ENCODE measurements around the gene MYBBP1A. TPM values are rescaled to one million over a fixed set of nuclear protein-coding genes. Genes with fewer than 3 reads are reported as not detected.

The MYBBP1A gene
- total RNA-seq, 1 experiment from 2014 or later, result 155 TPM

DNA sequence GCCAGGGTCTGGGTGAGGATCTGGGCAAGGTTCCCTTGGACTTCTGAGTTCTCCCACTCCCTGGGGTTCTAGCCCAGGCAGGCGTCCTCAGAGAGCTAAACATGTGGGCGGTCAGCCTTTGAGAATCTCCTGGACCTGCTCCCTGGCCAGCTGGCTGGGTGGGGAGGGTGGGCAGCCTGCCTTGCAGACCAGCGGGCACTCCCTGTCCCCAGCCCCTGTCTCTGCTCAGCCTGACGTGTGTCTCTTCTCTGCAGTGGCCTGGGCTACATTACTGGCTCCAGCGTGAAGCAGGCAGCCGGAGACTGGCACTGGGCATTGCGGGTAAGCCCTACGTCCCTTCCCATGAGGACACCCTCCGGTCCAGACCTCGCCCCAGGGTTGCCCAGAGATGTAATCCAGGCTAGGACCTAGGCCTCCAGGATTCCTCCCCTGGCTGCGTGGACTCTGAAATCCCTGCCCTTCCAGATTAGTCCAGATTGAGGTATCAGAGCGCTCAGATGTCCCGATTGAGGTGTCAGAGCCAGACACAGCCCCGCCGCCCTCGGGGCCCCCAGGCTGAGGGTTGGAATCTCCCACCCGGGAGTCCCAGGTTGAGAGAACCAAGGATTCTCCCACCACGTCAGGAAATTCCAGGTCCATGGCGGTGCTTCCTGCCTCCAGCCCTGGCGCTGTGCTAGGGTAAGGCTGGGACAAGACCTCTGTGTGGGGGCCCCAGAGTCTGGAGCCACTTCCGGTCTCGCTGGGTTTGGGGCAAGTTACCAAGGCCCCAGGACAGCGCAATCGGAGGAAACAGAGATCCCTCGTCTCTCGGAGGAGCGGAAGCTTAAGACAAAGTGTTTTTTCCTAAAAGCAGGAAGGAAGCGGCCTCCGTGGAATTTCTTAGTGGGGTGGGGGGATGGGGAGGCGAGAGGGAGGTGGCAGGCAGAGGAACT is 24.1 kb downstream of the MYBBP1A start:
- DNase-seq, result no peak
- Histone ChIP-seq H3K9me3 (ENCODE audit: low read length) (no peaks in the 10 kb centered on the region), H3K36me3 (ENCODE audit: low read depth, low read length) (no peaks in the 10 kb centered on the region), H3K4me1 (ENCODE audit: insufficient read depth, low read length) (peaks cover 8% of the 10 kb centered on the region; the same call in 1 of the 2 replicates), H3K79me2 (ENCODE audit: low read length) (no peaks in the 10 kb centered on the region), H3K4me3 (ENCODE audit: low read length) (no peak overlapping the region), H3K4me2 (ENCODE audit: low read length) (no peak overlapping the region), H3K9ac (ENCODE audit: low read length) (no peak overlapping the region), H3K27me3 (ENCODE audit: low read length) (no peaks in the 10 kb centered on the region), H4K20me1 (ENCODE audit: low read length) (no peaks in the 10 kb centered on the region), H2AFZ (ENCODE audit: low read length) (no peak overlapping the region), H3K9me2 (replicated peaks; ENCODE audit: low read length) (no peaks in the 10 kb centered on the region), H3F3A (ENCODE audit: low read length, unreplicated experiment) (no peaks in the 10 kb centered on the region), H3K27ac (ENCODE audit: low read length) (no peak overlapping the region)
- no TSS peak for BruUV-seq (replicated peaks)
- ATAC-seq, result no peak
- intact Hi-C loops (cut with micrococcal nuclease), result loop anchor here (10.0 kb wide), 1 partner anchor 106 kb away; no protein-coding TSS in a partner anchor
- ChIA-PET CTCF (no interaction called here), POLR2A (ENCODE audit: unreplicated experiment) (no interaction called here)
- TF ChIP-seq EZH2phosphoT487 (IDR thresholded peaks at IDR 0.05; ENCODE audit: borderline replicate concordance, low read length) (no peak), EZH2 (IDR thresholded peaks at IDR 0.05; ENCODE audit: low read length, unreplicated experiment) (no peak)
- TF ChIP-seq, protein P1, sequence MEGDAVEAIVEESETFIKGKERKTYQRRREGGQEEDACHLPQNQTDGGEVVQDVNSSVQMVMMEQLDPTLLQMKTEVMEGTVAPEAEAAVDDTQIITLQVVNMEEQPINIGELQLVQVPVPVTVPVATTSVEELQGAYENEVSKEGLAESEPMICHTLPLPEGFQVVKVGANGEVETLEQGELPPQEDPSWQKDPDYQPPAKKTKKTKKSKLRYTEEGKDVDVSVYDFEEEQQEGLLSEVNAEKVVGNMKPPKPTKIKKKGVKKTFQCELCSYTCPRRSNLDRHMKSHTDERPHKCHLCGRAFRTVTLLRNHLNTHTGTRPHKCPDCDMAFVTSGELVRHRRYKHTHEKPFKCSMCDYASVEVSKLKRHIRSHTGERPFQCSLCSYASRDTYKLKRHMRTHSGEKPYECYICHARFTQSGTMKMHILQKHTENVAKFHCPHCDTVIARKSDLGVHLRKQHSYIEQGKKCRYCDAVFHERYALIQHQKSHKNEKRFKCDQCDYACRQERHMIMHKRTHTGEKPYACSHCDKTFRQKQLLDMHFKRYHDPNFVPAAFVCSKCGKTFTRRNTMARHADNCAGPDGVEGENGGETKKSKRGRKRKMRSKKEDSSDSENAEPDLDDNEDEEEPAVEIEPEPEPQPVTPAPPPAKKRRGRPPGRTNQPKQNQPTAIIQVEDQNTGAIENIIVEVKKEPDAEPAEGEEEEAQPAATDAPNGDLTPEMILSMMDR (conservative IDR thresholded peaks at IDR 0.05; ENCODE audit: low read depth, low read length), result no peak

DNA sequence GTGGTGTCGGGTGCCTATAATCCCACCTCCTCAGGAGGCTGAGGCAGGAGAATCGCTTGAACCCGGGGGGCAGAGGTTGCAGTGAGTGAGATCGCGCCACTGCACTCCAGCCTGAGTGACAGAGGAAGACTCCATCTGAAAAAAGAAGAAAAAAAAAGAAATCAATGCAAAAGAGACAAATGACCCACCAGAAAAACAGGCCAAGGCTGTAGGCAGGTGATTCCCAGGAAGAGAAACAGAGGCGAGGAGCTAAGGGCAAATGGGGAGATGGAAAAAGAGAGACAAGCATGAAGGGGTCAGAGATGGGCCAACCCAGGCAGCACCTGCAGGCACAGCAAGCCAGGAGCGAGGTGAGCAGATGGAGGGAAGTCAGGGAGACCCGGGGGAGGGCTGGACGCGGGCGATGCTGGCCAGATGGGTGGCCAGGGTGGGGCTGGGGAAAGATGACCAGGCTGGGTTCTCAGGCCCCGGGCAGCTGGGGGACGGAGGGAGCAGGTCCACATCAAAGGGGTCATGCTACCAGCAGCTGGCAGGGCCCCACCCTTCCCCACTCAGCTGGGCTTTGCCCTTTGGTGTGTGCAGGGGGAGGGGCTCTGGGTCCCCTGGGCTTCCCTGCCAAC is 25.5 kb downstream of the MYBBP1A start:
- intact Hi-C loops (cut with micrococcal nuclease), result loop anchor here (10.0 kb wide), 1 partner anchor 105 kb away; no protein-coding TSS in a partner anchor
- H3K4me1 ChIP-seq (ENCODE audit: insufficient read depth, low read length), result peaks cover 8% of the 10 kb centered on the region; the same call in 1 of the 2 replicates
- POLR2A ChIA-PET (ENCODE audit: unreplicated experiment), result no interaction called here

More for the DNA sequence above, 25.5 kb downstream of the MYBBP1A start:
- no peak overlapping the region for H3K27ac ChIP-seq (ENCODE audit: low read length)
- ATAC-seq, result no peak
- H4K20me1 ChIP-seq (ENCODE audit: low read length), result no peaks in the 10 kb centered on the region
- BruUV-seq (replicated peaks), result no TSS peak
- DNase-seq, result no peak
- no peaks in the 10 kb centered on the region for H3K79me2 ChIP-seq (ENCODE audit: low read length)
- no peaks in the 10 kb centered on the region for H3K9me3 ChIP-seq (ENCODE audit: low read length)
- no peak overlapping the region for H3K4me3 ChIP-seq (ENCODE audit: low read length)
- CTCF ChIA-PET, result no interaction called here
- no peak overlapping the region for H3K4me2 ChIP-seq (ENCODE audit: low read length)
- H3K9me2 ChIP-seq (replicated peaks; ENCODE audit: low read length), result no peaks in the 10 kb centered on the region
- no peaks in the 10 kb centered on the region for H3K27me3 ChIP-seq (ENCODE audit: low read length)
- no peak overlapping the region for H3K9ac ChIP-seq (ENCODE audit: low read length)
- no peak overlapping the region for H2AFZ ChIP-seq (ENCODE audit: low read length)
- no peaks in the 10 kb centered on the region for H3K36me3 ChIP-seq (ENCODE audit: low read depth, low read length)
- TF ChIP-seq EZH2phosphoT487 (IDR thresholded peaks at IDR 0.05; ENCODE audit: borderline replicate concordance, low read length), result no peak
- TF ChIP-seq, protein P1 (conservative IDR thresholded peaks at IDR 0.05; ENCODE audit: low read depth, low read length), result no peak
- no peak for TF ChIP-seq EZH2 (IDR thresholded peaks at IDR 0.05; ENCODE audit: low read length, unreplicated experiment)
- H3F3A ChIP-seq (ENCODE audit: low read length, unreplicated experiment), result no peaks in the 10 kb centered on the region
